NCI-H526 treated with DMSO at 0.1 percent for 48 hours (cell line): ENCODE results near the gene MRC2.

Source experiments
- DNase-seq: peaks from one replicate; lab custom pipeline; 2025; lab: John Stamatoyannopoulos, UW

The MRC2 gene

GRCh38 chr17:62614142-62614541, 13.3 kb upstream of the MRC2 start:
- no peak for DNase-seq

- no peak for DNase-seq
These were observed 12.0 kb upstream of the MRC2 start for GRCh38 chr17:62615503-62615902.

- no peak for DNase-seq
These were observed 10.2 kb upstream of the MRC2 start for GRCh38 chr17:62616993-62617893.

- no peak for DNase-seq
These were observed 9.5 kb upstream of the MRC2 start for GRCh38 chr17:62617894-62618472.

GRCh38 chr17:62618647-62619416, 8.6 kb upstream of the MRC2 start:
- DNase-seq = no peak

- DNase-seq = no peak
These were observed 7.9 kb upstream of the MRC2 start for GRCh38 chr17:62619417-62620155.

GRCh38 chr17:62621223-62621622, 6.2 kb upstream of the MRC2 start:
- DNase-seq = no peak

- no peak for DNase-seq
These were observed 2.1 kb upstream of the MRC2 start for GRCh38 chr17:62625184-62625869.

GRCh38 chr17:62625870-62626200, 1.6 kb upstream of the MRC2 start:
- DNase-seq = no peak

GRCh38 chr17:62626719-62627218, 701 bp upstream of the MRC2 start:
- DNase-seq = no peak

- DNase-seq = no peak
These were observed 599 bp downstream of the MRC2 start for GRCh38 chr17:62627904-62628633.

GRCh38 chr17:62628831-62629555, 1.5 kb downstream of the MRC2 start:
- no peak for DNase-seq

- no peak for DNase-seq
These were observed 2.3 kb downstream of the MRC2 start for GRCh38 chr17:62629556-62630364.

- no peak for DNase-seq
These were observed 3.1 kb downstream of the MRC2 start for GRCh38 chr17:62630365-62631085.

GRCh38 chr17:62631086-62631935, 3.8 kb downstream of the MRC2 start:
- no peak for DNase-seq

GRCh38 chr17:62631936-62632924, 4.8 kb downstream of the MRC2 start:
- no peak for DNase-seq
